HCT116 (cell line): ENCODE results near the gene MIEN1. TPM values are rescaled to one million over a fixed set of nuclear protein-coding genes. Genes with fewer than 3 reads are reported as not detected.
A peak's percentile ranks its signal among the peaks of the same experiment; 100 is the strongest.

Experiments used
- ATAC-seq: fragments of 200-7000 bp; cut with Tn5 transposase; 2 replicates; pipeline ENCODE4 v1.9.1; 2020; ENCODE audit warnings: mild to moderate bottlenecking, moderate library complexity
- BruUV-seq: library from RNA; stranded (reverse); fragments of 400-500 nt; replicated peaks from 2 replicates; lab custom pipeline; 2021; lab: Mats Ljungman, UMichigan
- CTCF ChIA-PET: fragments of 300-600 bp; sonication (Branson Sonifier 250); formaldehyde crosslinking; loops from one replicate; lab custom pipeline; 2021; ENCODE audit warnings: antibody characterized with exemption; lab: Charles Lee
- POLR2A ChIA-PET: fragments of 300-600, 350-600 bp; sonication (Branson Sonifier 250); formaldehyde crosslinking; loops from one replicate; lab custom pipeline; 2021; ENCODE audit warnings: antibody characterized with exemption; lab: Charles Lee
- RAD21 ChIA-PET, 2 experiments: fragments of 300-600 bp; sonication (Branson Sonifier 250); formaldehyde crosslinking; loops; one replicate each; lab custom pipeline; 2023; ENCODE audit warnings: low total read pairs in 2 of 2; ENCODE audit not compliant: uncharacterized antibody in 2 of 2, unreplicated experiment in 2 of 2, low non-redundant PET in 1 of 2; lab: Charles Lee
- DNase-seq: peaks from one replicate; pipeline ENCODE4 v3.0.0-alpha.2; 2010; ENCODE audit warnings: low read depth, low spot score
- H2AFZ ChIP-seq: fragments of 200-600 bp; shearing (Covaris generic), sonication (generic); 2 replicates; pipeline ENCODE4 v1.6.1; 2017; ENCODE audit warnings: low read depth, mixed run types, mixed read lengths, antibody characterized with exemption, low read length; ENCODE audit not compliant: poor library complexity, severe bottlenecking
- H3K27ac ChIP-seq: 2 replicates; pipeline ENCODE4 v1.5.1; 2012; ENCODE audit warnings: low read depth, low read length
- H3K27me3 ChIP-seq: fragments of 200-600 bp; sonication (generic); 2 replicates; pipeline ENCODE4 v1.6.1; 2016; ENCODE audit warnings: mixed run types, low read length, mixed read lengths; ENCODE audit not compliant: insufficient read depth
- H3K36me3 ChIP-seq, 2 experiments: fragments of 200-500 bp in 1 of 2; fragments of 200-600 bp in 1 of 2; sonication (Bioruptor generic) in 1 of 2; sonication (generic) in 1 of 2; 2 replicates each; pipeline versions ENCODE4 v1.5.1 to v1.6.1; 2014 to 2016; ENCODE audit warnings: low read length in 2 of 2, inconsistent platforms in 1 of 2, mixed read lengths in 1 of 2, mixed run types in 1 of 2; ENCODE audit not compliant: insufficient read depth in 2 of 2, control insufficient read depth in 1 of 2
- H3K4me1 ChIP-seq, 2 experiments: fragments of 200-600 bp in 1 of 2; sonication (generic) in 1 of 2; 2 replicates each; pipeline versions ENCODE4 v1.5.1 to v1.6.1; 2012 to 2017; ENCODE audit warnings: low read length in 2 of 2, inconsistent platforms in 1 of 2, mild to moderate bottlenecking in 1 of 2, mixed read lengths in 1 of 2, mixed run types in 1 of 2, moderate library complexity in 1 of 2; ENCODE audit not compliant: insufficient read depth in 2 of 2, control insufficient read depth in 1 of 2
- H3K4me2 ChIP-seq: fragments of 200-600 bp; sonication (generic); 2 replicates; pipeline ENCODE4 v1.6.1; 2017; ENCODE audit warnings: mixed run types, low read length, mixed read lengths
- H3K4me3 ChIP-seq, 2 experiments: fragments of 200-600 bp in 1 of 2; sonication (generic) in 1 of 2; replicated peaks in 1 of 2; 2 replicates each; pipeline ENCODE4 v1.5.1; 2011 to 2016; ENCODE audit warnings: low read length in 2 of 2, control low read depth in 1 of 2, low read depth in 1 of 2, mild to moderate bottlenecking in 1 of 2, mixed read lengths in 1 of 2, mixed run types in 1 of 2
- H3K79me2 ChIP-seq: fragments of 200-600 bp; sonication (generic); 2 replicates; pipeline ENCODE4 v1.6.1; 2017; ENCODE audit warnings: mild to moderate bottlenecking, mixed run types, low read length, moderate library complexity, mixed read lengths; ENCODE audit not compliant: insufficient read depth
- H3K9ac ChIP-seq: fragments of 200-600 bp; sonication (generic); 2 replicates; pipeline ENCODE4 v1.6.1; 2016; ENCODE audit warnings: low read length, mixed read lengths
- H3K9me2 ChIP-seq: fragments of 200-600 bp; sonication (generic), shearing (Covaris generic); 2 replicates; pipeline ENCODE4 v1.6.1; 2017; ENCODE audit warnings: mixed run types, mild to moderate bottlenecking, moderate library complexity; ENCODE audit not compliant: insufficient read depth
- H3K9me3 ChIP-seq, 2 experiments: fragments of 200-500 bp in 1 of 2; fragments of 200-600 bp in 1 of 2; sonication (Bioruptor generic) in 1 of 2; sonication (generic) in 1 of 2; 2 replicates each; pipeline ENCODE4 v1.6.1; 2014 to 2017; ENCODE audit warnings: low read length in 2 of 2, mixed read lengths in 2 of 2, inconsistent platforms in 1 of 2, low read depth in 1 of 2, mild to moderate bottlenecking in 1 of 2, mixed run types in 1 of 2, moderate library complexity in 1 of 2; ENCODE audit not compliant: control insufficient read depth in 1 of 2, insufficient read depth in 1 of 2
- H4K20me1 ChIP-seq: fragments of 200-600 bp; sonication (generic), shearing (Covaris generic); 2 replicates; pipeline ENCODE4 v1.6.1; 2017; ENCODE audit warnings: mixed run types, mild to moderate bottlenecking, moderate library complexity; ENCODE audit not compliant: insufficient read depth
- CEBPB ChIP-seq: IDR thresholded peaks from 2 replicates; pipeline ENCODE4 v1.6.1; 2012; ENCODE audit warnings: low read depth
- EZH2 ChIP-seq: fragments of 200-600 bp; sonication (generic); IDR thresholded peaks from 2 replicates; pipeline ENCODE4 v1.6.1; 2017; ENCODE audit warnings: antibody characterized with exemption, mixed run types
- EZH2phosphoT487 ChIP-seq: fragments of 200-600 bp; IDR thresholded peaks from 2 replicates; pipeline ENCODE4 v1.6.1; 2018; ENCODE audit warnings: antibody characterized with exemption, borderline replicate concordance
- FOSL1 ChIP-seq: IDR thresholded peaks from 2 replicates; pipeline ENCODE4 v1.6.1; 2012; ENCODE audit warnings: low read depth
- JUND ChIP-seq: IDR thresholded peaks from 2 replicates; pipeline ENCODE4 v1.6.1; 2012
- POLR2A ChIP-seq: IDR thresholded peaks from 2 replicates; pipeline ENCODE4 v1.7.0; 2011; ENCODE audit warnings: borderline replicate concordance; ENCODE audit not compliant: insufficient read depth, insufficient read length; ENCODE audit errors: extremely low read depth
- POLR2AphosphoS5 ChIP-seq: IDR thresholded peaks from 2 replicates; pipeline ENCODE4 v1.6.1; 2011; ENCODE audit warnings: mild to moderate bottlenecking, low read depth, low read length, moderate library complexity
- RAD21 ChIP-seq: IDR thresholded peaks from 2 replicates; pipeline ENCODE4 v1.6.1; 2012; ENCODE audit warnings: low read depth, mild to moderate bottlenecking
- SIN3A ChIP-seq: IDR thresholded peaks from 2 replicates; pipeline ENCODE4 v1.6.1; 2012; ENCODE audit warnings: low read depth
- SP1 ChIP-seq: IDR thresholded peaks from 2 replicates; pipeline ENCODE4 v1.6.1; 2012; ENCODE audit warnings: low read depth
- SRF ChIP-seq: IDR thresholded peaks from 2 replicates; pipeline ENCODE4 v1.6.1; 2012; ENCODE audit warnings: low read depth
- TCF7L2 ChIP-seq: IDR thresholded peaks from 2 replicates; pipeline ENCODE4 v1.7.0; 2011; ENCODE audit warnings: borderline replicate concordance, inconsistent platforms; ENCODE audit not compliant: insufficient read depth, insufficient read length; ENCODE audit errors: extremely low read depth
- ZFX ChIP-seq: fragments of 450-650 bp; IDR thresholded peaks from 2 replicates; pipeline ENCODE4 v1.6.1; 2017
- ZNF274 ChIP-seq: fragments of 200-500 bp; sonication (Bioruptor generic); IDR thresholded peaks from 2 replicates; pipeline ENCODE4 v1.6.1; 2014; ENCODE audit warnings: mild to moderate bottlenecking, low read depth, low read length, inconsistent platforms
- intact Hi-C: fragments of 100-400 bp; cut with micrococcal nuclease; formaldehyde crosslinking; loops from 2 replicates; pipeline ENCODE4 v1.10.0; 2022
- total RNA-seq: library from RNA; stranded (reverse); gene quantifications from one replicate; pipeline ENCODE4 v1.2.1, GENCODE V29; 2021; ENCODE audit not compliant: unreplicated experiment
- TF ChIP-seq, protein P1 (sequence below): IDR thresholded peaks from 2 replicates; pipeline ENCODE4 v1.6.1; 2011; ENCODE audit warnings: mild to moderate bottlenecking, low read length, moderate library complexity; ENCODE audit not compliant: insufficient replicate concordance; ENCODE audit errors: extremely low read depth
- TF ChIP-seq, protein P2 (sequence below), 3 experiments: fragments of 200-600 bp in 1 of 3; sonication (generic) in 1 of 3; IDR thresholded peaks in 2 of 3; conservative IDR thresholded peaks in 1 of 3; 2 replicates each; pipeline ENCODE4 v1.5.1; 2012 to 2017; ENCODE audit warnings: low read depth in 2 of 3, low read length in 2 of 3, antibody characterized with exemption in 1 of 3, borderline replicate concordance in 1 of 3, control low read depth in 1 of 3, mild to moderate bottlenecking in 1 of 3, mixed read lengths in 1 of 3, mixed run types in 1 of 3, moderate library complexity in 1 of 3; ENCODE audit not compliant: insufficient read depth in 1 of 3

MIEN1 gene
- total RNA-seq, 1 experiment from 2014 or later = 73.9 TPM

DNA sequence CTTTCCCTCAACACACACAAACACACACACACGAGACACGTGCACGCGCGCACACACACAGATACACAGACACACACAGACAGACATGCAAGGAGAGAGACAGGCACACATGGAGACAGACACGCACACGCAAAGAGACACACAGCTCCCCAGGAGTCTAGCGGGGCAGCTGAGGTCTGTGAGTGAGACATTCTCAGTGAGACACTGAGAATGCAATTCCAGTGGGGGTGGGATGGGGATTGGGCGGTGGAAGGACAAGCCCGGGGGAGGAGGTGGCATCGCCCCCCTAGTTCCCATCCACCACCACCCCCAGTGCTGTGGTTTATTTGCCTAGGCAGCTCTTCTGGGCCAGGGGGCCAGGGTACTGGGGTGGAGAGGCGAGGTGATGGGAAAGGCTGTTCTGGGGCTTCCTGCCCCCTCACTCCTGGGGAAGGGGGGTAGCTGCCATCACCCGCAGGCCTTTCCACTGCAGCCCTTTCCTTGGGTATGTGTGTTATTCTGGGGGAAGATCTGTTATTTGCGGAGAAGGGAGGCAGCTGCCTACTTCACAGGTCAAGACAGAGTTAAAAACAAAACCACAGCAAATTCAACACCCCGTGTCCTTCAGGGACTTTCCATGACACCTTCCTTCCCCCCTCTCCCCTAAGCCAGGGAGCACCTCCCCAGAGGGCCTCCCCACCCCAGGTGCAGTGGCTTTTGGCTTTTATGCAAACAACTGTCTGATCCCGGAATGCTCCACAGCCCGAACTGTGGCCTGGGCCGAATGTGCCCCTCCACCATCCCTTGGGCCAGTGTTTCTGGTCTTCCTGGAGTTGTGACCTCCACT is 25.4 kb upstream of the MIEN1 start (continued):
- no peak for TF ChIP-seq POLR2A

DNA sequence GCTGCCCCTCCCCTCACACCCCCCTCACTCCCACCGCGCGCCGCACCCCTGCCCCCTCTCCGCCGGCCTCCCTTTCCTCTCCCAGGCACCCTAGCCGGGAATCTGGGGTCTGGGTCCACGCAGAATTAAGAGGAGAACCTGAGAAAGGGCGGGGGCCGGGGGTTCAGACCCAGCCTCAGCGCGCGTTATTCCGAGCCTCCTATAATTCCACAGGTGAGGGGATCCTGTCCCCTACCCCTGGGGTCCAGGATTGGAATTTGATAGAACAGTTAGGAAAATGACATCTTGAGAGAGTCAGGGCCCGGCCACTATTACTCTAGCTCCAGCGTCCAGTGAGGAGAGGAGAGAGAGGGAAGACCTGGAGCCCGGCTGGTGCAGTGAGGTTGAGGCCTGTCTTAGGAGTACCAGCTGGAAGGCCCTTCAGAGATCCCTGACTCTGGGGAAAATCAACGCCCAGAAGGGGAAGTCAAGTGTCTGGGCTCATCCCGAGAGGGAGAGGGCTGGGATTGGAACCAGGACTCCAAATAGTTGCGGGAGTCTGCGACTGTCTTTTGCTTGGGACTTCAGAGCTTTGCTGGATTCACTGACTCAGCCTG is 24.7 kb upstream of the MIEN1 start:
- H3K27ac ChIP-seq = peak overlapping the region; percentile 91
- RAD21 ChIA-PET = no interaction called here
- no TSS peak for BruUV-seq
- no peaks in the 10 kb centered on the region for H3K79me2 ChIP-seq
- H3K9me2 ChIP-seq = no peaks in the 10 kb centered on the region
- TF ChIP-seq POLR2AphosphoS5 (no peak), RAD21 (no peak), EZH2 (no peak), ZNF274 (no peak), JUND (no peak), CEBPB (no peak), ZFX (no peak), POLR2A (no peak), EZH2phosphoT487 (no peak), SRF (no peak), FOSL1 (no peak), SP1 (no peak), TCF7L2 (no peak), SIN3A (no peak)
- TF ChIP-seq, protein P1, sequence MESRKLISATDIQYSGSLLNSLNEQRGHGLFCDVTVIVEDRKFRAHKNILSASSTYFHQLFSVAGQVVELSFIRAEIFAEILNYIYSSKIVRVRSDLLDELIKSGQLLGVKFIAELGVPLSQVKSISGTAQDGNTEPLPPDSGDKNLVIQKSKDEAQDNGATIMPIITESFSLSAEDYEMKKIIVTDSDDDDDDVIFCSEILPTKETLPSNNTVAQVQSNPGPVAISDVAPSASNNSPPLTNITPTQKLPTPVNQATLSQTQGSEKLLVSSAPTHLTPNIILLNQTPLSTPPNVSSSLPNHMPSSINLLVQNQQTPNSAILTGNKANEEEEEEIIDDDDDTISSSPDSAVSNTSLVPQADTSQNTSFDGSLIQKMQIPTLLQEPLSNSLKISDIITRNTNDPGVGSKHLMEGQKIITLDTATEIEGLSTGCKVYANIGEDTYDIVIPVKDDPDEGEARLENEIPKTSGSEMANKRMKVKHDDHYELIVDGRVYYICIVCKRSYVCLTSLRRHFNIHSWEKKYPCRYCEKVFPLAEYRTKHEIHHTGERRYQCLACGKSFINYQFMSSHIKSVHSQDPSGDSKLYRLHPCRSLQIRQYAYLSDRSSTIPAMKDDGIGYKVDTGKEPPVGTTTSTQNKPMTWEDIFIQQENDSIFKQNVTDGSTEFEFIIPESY = no peak
- TF ChIP-seq, protein P2, sequence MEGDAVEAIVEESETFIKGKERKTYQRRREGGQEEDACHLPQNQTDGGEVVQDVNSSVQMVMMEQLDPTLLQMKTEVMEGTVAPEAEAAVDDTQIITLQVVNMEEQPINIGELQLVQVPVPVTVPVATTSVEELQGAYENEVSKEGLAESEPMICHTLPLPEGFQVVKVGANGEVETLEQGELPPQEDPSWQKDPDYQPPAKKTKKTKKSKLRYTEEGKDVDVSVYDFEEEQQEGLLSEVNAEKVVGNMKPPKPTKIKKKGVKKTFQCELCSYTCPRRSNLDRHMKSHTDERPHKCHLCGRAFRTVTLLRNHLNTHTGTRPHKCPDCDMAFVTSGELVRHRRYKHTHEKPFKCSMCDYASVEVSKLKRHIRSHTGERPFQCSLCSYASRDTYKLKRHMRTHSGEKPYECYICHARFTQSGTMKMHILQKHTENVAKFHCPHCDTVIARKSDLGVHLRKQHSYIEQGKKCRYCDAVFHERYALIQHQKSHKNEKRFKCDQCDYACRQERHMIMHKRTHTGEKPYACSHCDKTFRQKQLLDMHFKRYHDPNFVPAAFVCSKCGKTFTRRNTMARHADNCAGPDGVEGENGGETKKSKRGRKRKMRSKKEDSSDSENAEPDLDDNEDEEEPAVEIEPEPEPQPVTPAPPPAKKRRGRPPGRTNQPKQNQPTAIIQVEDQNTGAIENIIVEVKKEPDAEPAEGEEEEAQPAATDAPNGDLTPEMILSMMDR (IDR thresholded peaks at IDR 0.05 in 2 of 3, conservative IDR thresholded peaks at IDR 0.05 in 1 of 3; ENCODE audit: borderline replicate concordance in 1 of 3, insufficient read depth in 1 of 3, low read depth in 2 of 3, low read length in 2 of 3) = no peak
- DNase-seq (no peak), ATAC-seq (no peak)
- H3K4me2 ChIP-seq = peak overlapping the region; percentile 94
- H3K4me1 ChIP-seq = peaks cover 27 to 49% of the 10 kb centered on the region in 2 experiments
- no peaks in the 10 kb centered on the region for H4K20me1 ChIP-seq
- no peaks in the 10 kb centered on the region for H3K9me3 ChIP-seq
- no peak overlapping the region for H2AFZ ChIP-seq
- CTCF ChIA-PET = interaction anchor here (1.0 to 2.8 kb wide), 3 partner anchors 25 to 133 kb away, joined by 4 to 16 read pairs (median 6); partner anchors contain the start of gene MIEN1
- H3K27me3 ChIP-seq = peaks cover 6% of the 10 kb centered on the region; the same call in 1 of the 2 replicates
- intact Hi-C loops = loop anchor here (1.0 to 5.0 kb wide), 3 partner anchors 83 to 206 kb away; no protein-coding TSS in a partner anchor
- H3K9ac ChIP-seq = peak overlapping the region; percentile 85
- POLR2A ChIA-PET = no interaction called here
- H3K36me3 ChIP-seq = no peaks in the 10 kb centered on the region
- peak overlapping the region; percentile 54 to 65 for H3K4me3 ChIP-seq
